Duodenal mucosa (tissue), 2 donors: ENCODE results near the gene LRRC7.

Source experiments
- H3K27ac ChIP-seq: one replicate; pipeline ENCODE4 v1.7.0; 2013; ENCODE audit warnings: low read depth, low read length
- H3K27me3 ChIP-seq, 2 donors: one replicate each; pipeline ENCODE4 v1.7.0; 2013; ENCODE audit warnings: low read length in 2 of 2, control low read depth in 1 of 2; ENCODE audit not compliant: insufficient read depth in 2 of 2, control insufficient read depth in 1 of 2
- H3K36me3 ChIP-seq, 2 donors: one replicate each; pipeline ENCODE4 v1.7.0; 2013; ENCODE audit warnings: low read length in 2 of 2, control low read depth in 1 of 2; ENCODE audit not compliant: insufficient read depth in 2 of 2, control insufficient read depth in 1 of 2
- H3K4me1 ChIP-seq, 2 donors: one replicate each; pipeline ENCODE4 v1.7.0; 2013; ENCODE audit warnings: low read length in 2 of 2, control low read depth in 1 of 2; ENCODE audit not compliant: insufficient read depth in 2 of 2, control insufficient read depth in 1 of 2
- H3K4me3 ChIP-seq, 2 donors: one replicate each; pipeline ENCODE4 v1.7.0; 2013; ENCODE audit warnings: low read length in 2 of 2, low read depth in 1 of 2
- H3K9ac ChIP-seq, 2 donors: one replicate each; pipeline ENCODE4 v1.7.0; 2013; ENCODE audit warnings: low read length in 2 of 2, low read depth in 1 of 2
- H3K9me3 ChIP-seq, 2 donors: one replicate each; pipeline ENCODE4 v1.7.0; 2013; ENCODE audit warnings: low read length in 2 of 2, control low read depth in 1 of 2; ENCODE audit not compliant: control insufficient read depth in 1 of 2

The LRRC7 gene

GRCh38 chr1:69567652-69568420 lies at the start of gene LRRC7:
Gene LRRC7 (plus strand): TSS chr1:69567922. CDS start chr1:69568640, 718 bp downstream.
- H3K4me1 ChIP-seq: peaks cover 0 to 6% of the 10 kb centered on the region in 2 donors
- peak within 1 kb of the TSS; percentile 60 to 62 for H3K4me3 ChIP-seq
- H3K27me3 ChIP-seq: peaks cover 21 to 39% of the 10 kb centered on the region in 2 donors
- no peaks in the 10 kb centered on the region for H3K36me3 ChIP-seq
- H3K27ac ChIP-seq: no peak within 1 kb of the TSS
- no peaks in the 10 kb centered on the region for H3K9me3 ChIP-seq
- no peak within 1 kb of the TSS for H3K9ac ChIP-seq

GRCh38 chr1:69519006-69519405 lies 48.7 kb upstream of the LRRC7 start:
- H3K9me3 ChIP-seq: no peaks in the 10 kb centered on the region
- H3K4me3 ChIP-seq: no peak overlapping the region
- H3K27ac ChIP-seq: no peak overlapping the region
- H3K27me3 ChIP-seq: no peaks in the 10 kb centered on the region
- H3K9ac ChIP-seq: no peak overlapping the region
- H3K36me3 ChIP-seq: no peaks in the 10 kb centered on the region
- H3K4me1 ChIP-seq: no peaks in the 10 kb centered on the region

- Histone ChIP-seq H3K9ac (no peak overlapping the region), H3K9me3 (no peaks in the 10 kb centered on the region), H3K4me1 (no peaks in the 10 kb centered on the region), H3K4me3 (no peak overlapping the region), H3K27ac (no peak overlapping the region), H3K36me3 (no peaks in the 10 kb centered on the region), H3K27me3 (no peaks in the 10 kb centered on the region)
These were observed 47.4 kb upstream of the LRRC7 start for GRCh38 chr1:69520326-69520725.

- no peaks in the 10 kb centered on the region for H3K36me3 ChIP-seq
These were observed 44.7 kb upstream of the LRRC7 start for GRCh38 chr1:69523032-69523431.

GRCh38 chr1:69523461-69523860 lies 44.3 kb upstream of the LRRC7 start:
- H3K9me3 ChIP-seq: no peaks in the 10 kb centered on the region
- no peak overlapping the region for H3K27ac ChIP-seq
- no peaks in the 10 kb centered on the region for H3K27me3 ChIP-seq
- no peak overlapping the region for H3K4me3 ChIP-seq
- H3K36me3 ChIP-seq: no peaks in the 10 kb centered on the region
- H3K9ac ChIP-seq: no peak overlapping the region
- H3K4me1 ChIP-seq: no peaks in the 10 kb centered on the region

More at GRCh38 chr1:69523032-69523431, 44.7 kb upstream of the LRRC7 start:
- Histone ChIP-seq H3K9ac (no peak overlapping the region), H3K4me1 (no peaks in the 10 kb centered on the region), H3K27me3 (no peaks in the 10 kb centered on the region), H3K4me3 (no peak overlapping the region), H3K9me3 (no peaks in the 10 kb centered on the region), H3K27ac (no peak overlapping the region)

GRCh38 chr1:69524015-69524414 lies 43.7 kb upstream of the LRRC7 start:
- Histone ChIP-seq H3K9ac (no peak overlapping the region), H3K27ac (no peak overlapping the region)

GRCh38 chr1:69527273-69527672 lies 40.4 kb upstream of the LRRC7 start:
- no peaks in the 10 kb centered on the region for H3K27me3 ChIP-seq
- H3K27ac ChIP-seq: no peak overlapping the region
- H3K9me3 ChIP-seq: no peaks in the 10 kb centered on the region
- H3K4me3 ChIP-seq: no peak overlapping the region
- no peaks in the 10 kb centered on the region for H3K4me1 ChIP-seq
- H3K36me3 ChIP-seq: no peaks in the 10 kb centered on the region
- no peak overlapping the region for H3K9ac ChIP-seq

More at GRCh38 chr1:69524015-69524414, 43.7 kb upstream of the LRRC7 start:
- H3K4me1 ChIP-seq: no peaks in the 10 kb centered on the region
- no peak overlapping the region for H3K4me3 ChIP-seq
- no peaks in the 10 kb centered on the region for H3K36me3 ChIP-seq
- H3K9me3 ChIP-seq: no peaks in the 10 kb centered on the region
- H3K27me3 ChIP-seq: no peaks in the 10 kb centered on the region

- Histone ChIP-seq H3K4me1 (no peaks in the 10 kb centered on the region), H3K9me3 (no peaks in the 10 kb centered on the region), H3K36me3 (no peaks in the 10 kb centered on the region), H3K27ac (no peak overlapping the region), H3K4me3 (no peak overlapping the region), H3K9ac (no peak overlapping the region), H3K27me3 (no peaks in the 10 kb centered on the region)
These were observed 39.3 kb upstream of the LRRC7 start for GRCh38 chr1:69528376-69528775.

GRCh38 chr1:69533343-69533742 lies 34.4 kb upstream of the LRRC7 start:
- H3K4me3 ChIP-seq: no peak overlapping the region
- H3K36me3 ChIP-seq: no peaks in the 10 kb centered on the region
- H3K9me3 ChIP-seq: no peaks in the 10 kb centered on the region
- no peaks in the 10 kb centered on the region for H3K27me3 ChIP-seq
- no peaks in the 10 kb centered on the region for H3K4me1 ChIP-seq
- H3K9ac ChIP-seq: no peak overlapping the region
- H3K27ac ChIP-seq: no peak overlapping the region

GRCh38 chr1:69534829-69535228 lies 32.9 kb upstream of the LRRC7 start:
- H3K9me3 ChIP-seq: no peaks in the 10 kb centered on the region
- no peak overlapping the region for H3K27ac ChIP-seq
- no peaks in the 10 kb centered on the region for H3K27me3 ChIP-seq
- H3K4me3 ChIP-seq: no peak overlapping the region
- H3K36me3 ChIP-seq: no peaks in the 10 kb centered on the region
- no peaks in the 10 kb centered on the region for H3K4me1 ChIP-seq
- no peak overlapping the region for H3K9ac ChIP-seq
